HG03565 (cell line): ENCODE data around the gene GLRX5.
"Not testable (repeated sequence)": the region's sequence is repeated elsewhere in the genome, so short reads cannot be mapped to it uniquely, and the experiment has no call there.

Experiments used
- ATAC-seq: cut with Tn5 transposase; IDR thresholded peaks from one replicate; pipeline ENCODE4 v1.9.1; 2021; ENCODE audit warnings: mild to moderate bottlenecking, moderate library complexity; ENCODE audit not compliant: unreplicated experiment

The GLRX5 gene

GRCh38 chr14:95498622-95499353 lies 36.1 kb upstream of the GLRX5 start:
- ATAC-seq: no peak

- no peak for ATAC-seq
Measured at GRCh38 chr14:95499354-95499750, 35.5 kb upstream of the GLRX5 start.

- ATAC-seq: no peak
Measured at GRCh38 chr14:95500201-95500681, 34.6 kb upstream of the GLRX5 start.

- ATAC-seq: no peak
Measured at GRCh38 chr14:95500772-95501401, 34.0 kb upstream of the GLRX5 start.

DNA sequence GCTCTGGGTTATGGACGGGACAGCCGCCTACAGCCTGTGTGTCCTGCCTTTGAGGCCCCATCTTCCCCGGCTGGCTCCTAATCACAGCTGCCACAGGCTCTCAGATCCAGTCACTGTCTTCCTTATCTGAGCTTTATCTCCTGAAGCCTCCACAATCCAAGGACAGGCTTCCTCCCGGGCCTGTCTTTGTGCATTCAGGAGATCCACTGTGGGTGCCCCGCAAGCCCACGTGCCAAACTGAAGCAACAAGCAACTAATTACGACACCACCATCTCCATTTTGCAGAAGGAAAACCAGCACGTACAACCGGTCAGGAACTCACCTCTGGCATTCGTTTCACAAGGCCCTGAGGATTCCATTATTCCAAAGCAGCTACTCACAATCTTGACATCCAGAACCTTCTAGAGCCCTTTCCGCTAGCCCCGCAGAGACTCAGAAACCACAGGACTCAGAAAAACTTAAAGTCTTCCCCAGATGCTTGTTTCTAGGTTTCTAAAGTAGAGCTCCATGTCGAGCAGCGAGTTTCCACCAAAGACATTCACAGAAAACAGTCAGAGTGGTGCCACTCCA lies 32.4 kb upstream of the GLRX5 start:
- no peak for ATAC-seq

GRCh38 chr14:95503365-95504134 lies 31.3 kb upstream of the GLRX5 start:
- peak; percentile 55 for ATAC-seq

- ATAC-seq: no peak
Measured at GRCh38 chr14:95504135-95505029, 30.5 kb upstream of the GLRX5 start.

GRCh38 chr14:95505030-95505589 lies 29.7 kb upstream of the GLRX5 start:
- ATAC-seq: no peak

GRCh38 chr14:95507174-95507573 lies 27.7 kb upstream of the GLRX5 start:
- ATAC-seq: no peak

- no peak for ATAC-seq
Measured at GRCh38 chr14:95507701-95508103, 27.1 kb upstream of the GLRX5 start.

DNA sequence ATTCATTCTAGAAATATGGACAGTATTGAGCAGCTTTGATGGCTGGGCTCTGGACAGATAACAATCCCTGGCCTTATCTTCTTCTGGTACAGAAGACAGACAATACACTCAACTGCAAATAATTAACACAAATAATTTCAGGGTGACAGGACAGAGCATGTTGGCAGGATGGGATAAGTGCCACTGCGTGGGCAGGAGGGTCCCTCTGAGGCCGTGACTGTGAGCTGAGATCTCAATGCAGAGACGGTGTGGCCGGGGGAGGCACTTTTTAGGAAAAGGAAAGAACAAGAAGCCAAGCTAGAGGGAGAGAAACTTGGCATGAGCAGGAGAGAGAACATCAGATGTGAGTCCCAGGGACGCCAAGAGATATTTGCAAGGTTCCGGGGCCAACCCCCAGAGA lies 26.5 kb upstream of the GLRX5 start:
- ATAC-seq: no peak

GRCh38 chr14:95509495-95509894 lies 25.4 kb upstream of the GLRX5 start:
- ATAC-seq: no peak

GRCh38 chr14:95510344-95510743 lies 24.5 kb upstream of the GLRX5 start:
- ATAC-seq: not testable (repeated sequence)

GRCh38 chr14:95510804-95511203 lies 24.0 kb upstream of the GLRX5 start:
- no peak for ATAC-seq

GRCh38 chr14:95511687-95512086 lies 23.2 kb upstream of the GLRX5 start:
- no peak for ATAC-seq

DNA sequence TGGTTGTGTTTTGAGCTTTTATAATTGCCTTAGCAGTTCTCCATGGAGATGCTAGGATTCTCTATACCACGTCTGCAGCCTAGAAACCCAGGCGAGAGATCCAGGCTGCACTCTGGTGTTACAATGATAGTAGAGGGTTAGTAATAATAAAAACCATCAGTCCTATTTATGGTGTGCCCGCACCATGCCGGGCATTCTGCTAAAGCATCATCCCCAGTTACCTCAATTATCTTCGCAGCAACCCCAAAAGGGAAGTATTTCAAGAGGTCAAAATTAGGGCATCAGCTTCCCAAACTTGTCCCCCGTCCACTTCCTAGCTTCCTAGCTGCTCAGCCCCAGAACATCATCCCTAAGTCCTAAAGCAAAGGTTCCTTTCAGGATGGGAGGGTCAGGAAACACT lies 21.6 kb upstream of the GLRX5 start:
- no peak for ATAC-seq

- ATAC-seq: no peak
Measured at GRCh38 chr14:95514131-95515079, 20.4 kb upstream of the GLRX5 start.

DNA sequence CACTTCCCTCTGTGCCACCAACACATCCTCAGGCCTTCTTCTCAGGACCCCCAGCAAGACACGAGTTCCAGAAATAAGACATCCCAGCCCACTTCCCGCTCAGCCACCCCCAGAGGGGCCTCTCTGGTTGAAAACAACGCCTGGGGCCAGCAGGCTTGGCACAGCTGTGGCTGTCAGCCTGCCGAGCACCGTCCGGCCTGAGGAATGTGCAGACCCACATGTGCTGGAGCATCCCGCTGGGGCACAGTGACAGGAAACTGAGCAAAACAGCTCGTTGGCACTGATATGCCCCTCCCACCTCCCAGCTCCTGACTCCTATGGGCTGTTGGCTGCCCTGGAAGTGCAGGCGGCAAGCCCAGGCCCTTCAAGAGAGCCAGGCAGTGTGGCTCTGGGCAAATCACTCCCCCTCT lies 19.8 kb upstream of the GLRX5 start:
- no peak for ATAC-seq
